HCT116 (cell line): ENCODE measurements around the gene ERAL1. TPM values are rescaled to one million over a fixed set of nuclear protein-coding genes. Genes with fewer than 3 reads are reported as not detected.

Source experiments
- ATAC-seq: fragments of 200-7000 bp; cut with Tn5 transposase; 2 replicates; pipeline ENCODE4 v1.9.1; 2020; ENCODE audit warnings: mild to moderate bottlenecking, moderate library complexity
- BruUV-seq: library from RNA; stranded (reverse); fragments of 400-500 nt; replicated peaks from 2 replicates; lab custom pipeline; 2021; lab: Mats Ljungman, UMichigan
- CTCF ChIA-PET: fragments of 300-600 bp; sonication (Branson Sonifier 250); formaldehyde crosslinking; loops from one replicate; lab custom pipeline; 2021; ENCODE audit warnings: antibody characterized with exemption; lab: Charles Lee
- POLR2A ChIA-PET: fragments of 300-600, 350-600 bp; sonication (Branson Sonifier 250); formaldehyde crosslinking; loops from one replicate; lab custom pipeline; 2021; ENCODE audit warnings: antibody characterized with exemption; lab: Charles Lee
- RAD21 ChIA-PET, 2 experiments: fragments of 300-600 bp; sonication (Branson Sonifier 250); formaldehyde crosslinking; loops; one replicate each; lab custom pipeline; 2023; ENCODE audit warnings: low total read pairs in 2 of 2; ENCODE audit not compliant: uncharacterized antibody in 2 of 2, unreplicated experiment in 2 of 2, low non-redundant PET in 1 of 2; lab: Charles Lee
- DNase-seq: peaks from one replicate; pipeline ENCODE4 v3.0.0-alpha.2; 2010; ENCODE audit warnings: low read depth, low spot score
- H2AFZ ChIP-seq: fragments of 200-600 bp; shearing (Covaris generic), sonication (generic); 2 replicates; pipeline ENCODE4 v1.6.1; 2017; ENCODE audit warnings: low read depth, mixed run types, mixed read lengths, antibody characterized with exemption, low read length; ENCODE audit not compliant: poor library complexity, severe bottlenecking
- H3K27ac ChIP-seq: 2 replicates; pipeline ENCODE4 v1.5.1; 2012; ENCODE audit warnings: low read depth, low read length
- H3K27me3 ChIP-seq: fragments of 200-600 bp; sonication (generic); 2 replicates; pipeline ENCODE4 v1.6.1; 2016; ENCODE audit warnings: mixed run types, low read length, mixed read lengths; ENCODE audit not compliant: insufficient read depth
- H3K36me3 ChIP-seq, 2 experiments: fragments of 200-500 bp in 1 of 2; fragments of 200-600 bp in 1 of 2; sonication (Bioruptor generic) in 1 of 2; sonication (generic) in 1 of 2; 2 replicates each; pipeline versions ENCODE4 v1.5.1 to v1.6.1; 2014 to 2016; ENCODE audit warnings: low read length in 2 of 2, inconsistent platforms in 1 of 2, mixed read lengths in 1 of 2, mixed run types in 1 of 2; ENCODE audit not compliant: insufficient read depth in 2 of 2, control insufficient read depth in 1 of 2
- H3K4me1 ChIP-seq, 2 experiments: fragments of 200-600 bp in 1 of 2; sonication (generic) in 1 of 2; 2 replicates each; pipeline versions ENCODE4 v1.5.1 to v1.6.1; 2012 to 2017; ENCODE audit warnings: low read length in 2 of 2, inconsistent platforms in 1 of 2, mild to moderate bottlenecking in 1 of 2, mixed read lengths in 1 of 2, mixed run types in 1 of 2, moderate library complexity in 1 of 2; ENCODE audit not compliant: insufficient read depth in 2 of 2, control insufficient read depth in 1 of 2
- H3K4me2 ChIP-seq: fragments of 200-600 bp; sonication (generic); 2 replicates; pipeline ENCODE4 v1.6.1; 2017; ENCODE audit warnings: mixed run types, low read length, mixed read lengths
- H3K4me3 ChIP-seq, 2 experiments: fragments of 200-600 bp in 1 of 2; sonication (generic) in 1 of 2; replicated peaks in 1 of 2; 2 replicates each; pipeline ENCODE4 v1.5.1; 2011 to 2016; ENCODE audit warnings: low read length in 2 of 2, control low read depth in 1 of 2, low read depth in 1 of 2, mild to moderate bottlenecking in 1 of 2, mixed read lengths in 1 of 2, mixed run types in 1 of 2
- H3K79me2 ChIP-seq: fragments of 200-600 bp; sonication (generic); 2 replicates; pipeline ENCODE4 v1.6.1; 2017; ENCODE audit warnings: mild to moderate bottlenecking, mixed run types, low read length, moderate library complexity, mixed read lengths; ENCODE audit not compliant: insufficient read depth
- H3K9ac ChIP-seq: fragments of 200-600 bp; sonication (generic); 2 replicates; pipeline ENCODE4 v1.6.1; 2016; ENCODE audit warnings: low read length, mixed read lengths
- H3K9me2 ChIP-seq: fragments of 200-600 bp; sonication (generic), shearing (Covaris generic); 2 replicates; pipeline ENCODE4 v1.6.1; 2017; ENCODE audit warnings: mixed run types, mild to moderate bottlenecking, moderate library complexity; ENCODE audit not compliant: insufficient read depth
- H3K9me3 ChIP-seq, 2 experiments: fragments of 200-500 bp in 1 of 2; fragments of 200-600 bp in 1 of 2; sonication (Bioruptor generic) in 1 of 2; sonication (generic) in 1 of 2; 2 replicates each; pipeline ENCODE4 v1.6.1; 2014 to 2017; ENCODE audit warnings: low read length in 2 of 2, mixed read lengths in 2 of 2, inconsistent platforms in 1 of 2, low read depth in 1 of 2, mild to moderate bottlenecking in 1 of 2, mixed run types in 1 of 2, moderate library complexity in 1 of 2; ENCODE audit not compliant: control insufficient read depth in 1 of 2, insufficient read depth in 1 of 2
- H4K20me1 ChIP-seq: fragments of 200-600 bp; sonication (generic), shearing (Covaris generic); 2 replicates; pipeline ENCODE4 v1.6.1; 2017; ENCODE audit warnings: mixed run types, mild to moderate bottlenecking, moderate library complexity; ENCODE audit not compliant: insufficient read depth
- CEBPB ChIP-seq: IDR thresholded peaks from 2 replicates; pipeline ENCODE4 v1.6.1; 2012; ENCODE audit warnings: low read depth
- CTCF ChIP-seq, 3 experiments: fragments of 200-600 bp in 1 of 3; sonication (generic) in 1 of 3; IDR thresholded peaks in 2 of 3; conservative IDR thresholded peaks in 1 of 3; 2 replicates each; pipeline ENCODE4 v1.5.1; 2012 to 2017; ENCODE audit warnings: low read depth in 2 of 3, low read length in 2 of 3, antibody characterized with exemption in 1 of 3, borderline replicate concordance in 1 of 3, control low read depth in 1 of 3, mild to moderate bottlenecking in 1 of 3, mixed read lengths in 1 of 3, mixed run types in 1 of 3, moderate library complexity in 1 of 3; ENCODE audit not compliant: insufficient read depth in 1 of 3
- EGR1 ChIP-seq: IDR thresholded peaks from 2 replicates; pipeline ENCODE4 v1.6.1; 2012; ENCODE audit warnings: low read depth
- ELF1 ChIP-seq: IDR thresholded peaks from 2 replicates; pipeline ENCODE4 v1.6.1; 2012; ENCODE audit warnings: low read depth, borderline replicate concordance
- EZH2 ChIP-seq: fragments of 200-600 bp; sonication (generic); IDR thresholded peaks from 2 replicates; pipeline ENCODE4 v1.6.1; 2017; ENCODE audit warnings: antibody characterized with exemption, mixed run types
- EZH2phosphoT487 ChIP-seq: fragments of 200-600 bp; IDR thresholded peaks from 2 replicates; pipeline ENCODE4 v1.6.1; 2018; ENCODE audit warnings: antibody characterized with exemption, borderline replicate concordance
- FOSL1 ChIP-seq: IDR thresholded peaks from 2 replicates; pipeline ENCODE4 v1.6.1; 2012; ENCODE audit warnings: low read depth
- JUND ChIP-seq: IDR thresholded peaks from 2 replicates; pipeline ENCODE4 v1.6.1; 2012
- MAX ChIP-seq: IDR thresholded peaks from 2 replicates; pipeline ENCODE4 v1.6.1; 2012
- RAD21 ChIP-seq: IDR thresholded peaks from 2 replicates; pipeline ENCODE4 v1.6.1; 2012; ENCODE audit warnings: low read depth, mild to moderate bottlenecking
- SP1 ChIP-seq: IDR thresholded peaks from 2 replicates; pipeline ENCODE4 v1.6.1; 2012; ENCODE audit warnings: low read depth
- SRF ChIP-seq: IDR thresholded peaks from 2 replicates; pipeline ENCODE4 v1.6.1; 2012; ENCODE audit warnings: low read depth
- YY1 ChIP-seq: IDR thresholded peaks from 2 replicates; pipeline ENCODE4 v1.6.1; 2011; ENCODE audit warnings: low read length, low read depth, moderate library complexity, mild to moderate bottlenecking; ENCODE audit not compliant: insufficient replicate concordance; ENCODE audit errors: extremely low read depth
- ZBTB33 ChIP-seq: IDR thresholded peaks from 2 replicates; pipeline ENCODE4 v1.6.1; 2011; ENCODE audit warnings: mild to moderate bottlenecking, low read length, moderate library complexity; ENCODE audit not compliant: insufficient replicate concordance; ENCODE audit errors: extremely low read depth
- ZFX ChIP-seq: fragments of 450-650 bp; IDR thresholded peaks from 2 replicates; pipeline ENCODE4 v1.6.1; 2017
- intact Hi-C: fragments of 100-400 bp; cut with micrococcal nuclease; formaldehyde crosslinking; loops from 2 replicates; pipeline ENCODE4 v1.10.0; 2022
- total RNA-seq: library from RNA; stranded (reverse); gene quantifications from one replicate; pipeline ENCODE4 v1.2.1, GENCODE V29; 2021; ENCODE audit not compliant: unreplicated experiment

Gene ERAL1
- total RNA-seq, 1 experiment from 2014 or later: 52.0 TPM

GRCh38 chr17:28879886-28880571 is 25.2 kb downstream of the ERAL1 start:
- no peak for TF ChIP-seq MAX
- TF ChIP-seq EZH2phosphoT487: no peak
- no peak for TF ChIP-seq SRF
- no peak for TF ChIP-seq YY1
- Histone ChIP-seq H3K27ac (no peak overlapping the region), H3K9me2 (no peaks in the 10 kb centered on the region), H2AFZ (no peak overlapping the region), H3K79me2 (no peaks in the 10 kb centered on the region), H3K9ac (no peak overlapping the region), H3K27me3 (no peaks in the 10 kb centered on the region), H3K4me2 (no peak overlapping the region), H3K36me3 (peaks cover 0 to 5% of the 10 kb centered on the region in 2 experiments; a peak in 2 of 4 replicates), H4K20me1 (no peaks in the 10 kb centered on the region), H3K4me3 (no peak overlapping the region), H3K4me1 (no peaks in the 10 kb centered on the region; a peak in 1 of 4 replicates), H3K9me3 (no peaks in the 10 kb centered on the region)
- ATAC-seq (no peak), DNase-seq (no peak)
- RAD21 ChIA-PET: interaction anchor here (1.2 to 2.3 kb wide), 4 partner anchors 116 to 153 kb away, joined by 4 to 10 read pairs (median 8); partner anchors contain the start of genes NEK8 (in 1 of the 2) and TLCD1 (in 1 of the 2)
- CTCF ChIA-PET: interaction anchor here (1.2 to 2.4 kb wide), 4 partner anchors 13 to 152 kb away, joined by 3 to 57 read pairs (median 22); partner anchors contain the start of genes NEK8 and TLCD1
- BruUV-seq: TSS peak; percentile 37
- intact Hi-C loops: loop anchor here (1.0 kb wide), 2 partner anchors 117 to 153 kb away; no protein-coding TSS in a partner anchor
- POLR2A ChIA-PET: interaction anchor here (1.0 kb wide), 2 partner anchors 151 to 153 kb away, joined by 3 to 5 read pairs; partner anchors contain the start of gene NEK8

- Histone ChIP-seq H3K4me3 (no peak overlapping the region), H3K27me3 (no peaks in the 10 kb centered on the region), H3K4me2 (no peak overlapping the region), H3K9me3 (no peaks in the 10 kb centered on the region), H4K20me1 (no peaks in the 10 kb centered on the region), H3K9me2 (no peaks in the 10 kb centered on the region), H3K4me1 (no peaks in the 10 kb centered on the region; a peak in 1 of 4 replicates), H3K27ac (no peak overlapping the region), H3K79me2 (no peaks in the 10 kb centered on the region), H3K9ac (no peak overlapping the region), H2AFZ (no peak overlapping the region), H3K36me3 (peaks cover 0 to 5% of the 10 kb centered on the region in 2 experiments; a peak in 2 of 4 replicates)
- POLR2A ChIA-PET: no interaction called here
- BruUV-seq: no TSS peak
- RAD21 ChIA-PET: interaction anchor here in 1 of 2 experiments (2.3 kb wide), 1 partner anchor 117 kb away, joined by 10 read pairs; no protein-coding TSS in a partner anchor
- DNase-seq (no peak), ATAC-seq (no peak)
- intact Hi-C loops: no loop called here
- CTCF ChIA-PET: interaction anchor here (2.4 kb wide), 1 partner anchor 117 kb away, joined by 57 read pairs; no protein-coding TSS in a partner anchor
- TF ChIP-seq SP1: no peak
- no peak for TF ChIP-seq ZBTB33
- TF ChIP-seq CTCF (IDR thresholded peaks at IDR 0.05 in 2 of 3, conservative IDR thresholded peaks at IDR 0.05 in 1 of 3; ENCODE audit: borderline replicate concordance in 1 of 3, insufficient read depth in 1 of 3, low read depth in 2 of 3, low read length in 2 of 3): no peak
- no peak for TF ChIP-seq CEBPB
- no peak for TF ChIP-seq ZFX
- TF ChIP-seq ELF1: no peak
- TF ChIP-seq EGR1: no peak
- no peak for TF ChIP-seq JUND
- no peak for TF ChIP-seq RAD21
- TF ChIP-seq EZH2: no peak
- TF ChIP-seq FOSL1: no peak
- TF ChIP-seq MAX: no peak
These were observed 25.7 kb downstream of the ERAL1 start for GRCh38 chr17:28880572-28880945.
